ENCODE measurements around the gene PRPH.

PRPH gene

DNA sequence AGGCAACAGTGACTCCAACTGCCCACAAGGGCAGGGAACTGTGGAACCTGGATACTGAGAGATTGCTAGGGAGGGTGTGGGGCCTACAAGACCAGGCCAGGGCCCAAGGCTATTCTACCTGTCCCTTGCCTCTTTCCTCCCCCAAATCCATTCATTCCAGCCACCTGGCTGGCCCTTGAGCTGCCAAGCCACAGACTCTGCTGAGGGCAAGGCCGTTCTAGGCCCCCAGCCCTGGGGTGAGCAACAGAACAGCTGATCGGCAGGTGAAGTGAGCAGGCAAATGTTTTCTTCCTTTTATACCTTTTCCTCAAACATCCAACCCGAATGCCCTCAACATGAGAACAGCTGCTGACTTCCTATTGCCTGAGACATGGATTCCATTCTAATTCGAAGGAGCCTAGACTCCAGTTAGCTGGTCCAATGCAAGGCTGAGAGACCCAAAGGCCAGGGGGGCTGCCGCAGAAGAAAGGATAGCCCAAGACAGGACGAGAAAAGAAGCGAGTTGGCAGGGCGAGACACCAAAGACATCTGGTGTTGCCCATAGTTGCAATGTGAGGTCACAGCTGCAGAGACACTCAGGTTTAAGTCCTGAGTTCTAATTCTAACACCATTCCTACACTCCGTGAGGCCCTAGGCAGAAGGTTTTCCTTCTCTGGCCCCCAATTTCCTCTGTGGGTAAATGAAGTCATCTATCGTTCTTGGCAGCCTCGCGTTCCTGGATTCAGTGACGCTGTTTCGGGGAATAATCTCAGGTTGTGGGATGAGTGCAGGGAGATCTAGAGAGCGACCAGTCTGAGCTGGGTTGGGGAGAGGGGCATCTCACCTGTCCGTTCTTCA lies 40.4 kb downstream of the PRPH start:
- in situ Hi-C loops (cut with MboI; ENCODE audit: low pct_unique_long_range_greater_than_20kb, low sequenced_read_pairs, unreplicated experiment) = no loop called here
- TF ChIP-seq, protein P1, sequence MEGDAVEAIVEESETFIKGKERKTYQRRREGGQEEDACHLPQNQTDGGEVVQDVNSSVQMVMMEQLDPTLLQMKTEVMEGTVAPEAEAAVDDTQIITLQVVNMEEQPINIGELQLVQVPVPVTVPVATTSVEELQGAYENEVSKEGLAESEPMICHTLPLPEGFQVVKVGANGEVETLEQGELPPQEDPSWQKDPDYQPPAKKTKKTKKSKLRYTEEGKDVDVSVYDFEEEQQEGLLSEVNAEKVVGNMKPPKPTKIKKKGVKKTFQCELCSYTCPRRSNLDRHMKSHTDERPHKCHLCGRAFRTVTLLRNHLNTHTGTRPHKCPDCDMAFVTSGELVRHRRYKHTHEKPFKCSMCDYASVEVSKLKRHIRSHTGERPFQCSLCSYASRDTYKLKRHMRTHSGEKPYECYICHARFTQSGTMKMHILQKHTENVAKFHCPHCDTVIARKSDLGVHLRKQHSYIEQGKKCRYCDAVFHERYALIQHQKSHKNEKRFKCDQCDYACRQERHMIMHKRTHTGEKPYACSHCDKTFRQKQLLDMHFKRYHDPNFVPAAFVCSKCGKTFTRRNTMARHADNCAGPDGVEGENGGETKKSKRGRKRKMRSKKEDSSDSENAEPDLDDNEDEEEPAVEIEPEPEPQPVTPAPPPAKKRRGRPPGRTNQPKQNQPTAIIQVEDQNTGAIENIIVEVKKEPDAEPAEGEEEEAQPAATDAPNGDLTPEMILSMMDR (IDR thresholded peaks at IDR 0.05; ENCODE audit: extremely low read depth, insufficient read depth, missing control alignments) = no peak
- no peak for DNase-seq (ENCODE audit: low spot score)

DNA sequence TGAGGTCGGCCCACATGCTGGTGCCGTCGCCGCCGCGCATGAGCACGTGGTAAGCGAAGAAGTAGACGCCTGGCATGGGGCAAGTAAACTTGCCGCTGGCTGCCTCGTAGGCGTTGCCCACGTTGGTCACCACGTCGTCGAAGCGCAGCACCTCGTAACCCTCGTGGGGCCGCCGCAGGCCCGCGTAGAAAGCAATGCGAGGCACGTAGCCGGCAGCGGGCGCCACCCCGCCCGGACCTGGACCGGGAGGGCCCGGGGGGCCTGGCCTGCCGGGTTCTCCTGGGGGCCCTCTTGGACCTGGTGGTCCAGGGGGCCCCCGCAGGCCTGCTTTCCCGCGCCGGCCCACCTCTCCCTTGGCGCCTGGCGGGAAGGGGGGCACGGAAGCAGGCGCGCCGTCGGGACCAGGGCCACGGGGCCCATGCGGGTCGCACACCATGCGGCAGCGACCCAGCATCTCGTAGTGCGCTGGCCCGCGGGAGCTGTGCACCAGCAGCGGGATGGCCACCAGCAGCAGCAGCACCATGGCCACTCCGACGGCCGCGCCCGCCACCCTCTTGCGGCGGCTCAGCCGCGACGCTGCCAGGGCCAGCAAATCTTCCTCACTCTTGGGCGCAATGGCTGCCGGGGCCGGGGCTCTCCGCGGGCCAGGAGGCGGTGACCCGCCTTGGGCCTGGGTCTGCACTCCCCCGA lies 41.2 kb downstream of the PRPH start:
- TF ChIP-seq, protein P1 (IDR thresholded peaks at IDR 0.05; ENCODE audit: extremely low read depth, insufficient read depth, missing control alignments) = no peak
- no peak for DNase-seq (ENCODE audit: low spot score)
- in situ Hi-C loops (cut with MboI; ENCODE audit: low pct_unique_long_range_greater_than_20kb, low sequenced_read_pairs, unreplicated experiment) = no loop called here

DNA sequence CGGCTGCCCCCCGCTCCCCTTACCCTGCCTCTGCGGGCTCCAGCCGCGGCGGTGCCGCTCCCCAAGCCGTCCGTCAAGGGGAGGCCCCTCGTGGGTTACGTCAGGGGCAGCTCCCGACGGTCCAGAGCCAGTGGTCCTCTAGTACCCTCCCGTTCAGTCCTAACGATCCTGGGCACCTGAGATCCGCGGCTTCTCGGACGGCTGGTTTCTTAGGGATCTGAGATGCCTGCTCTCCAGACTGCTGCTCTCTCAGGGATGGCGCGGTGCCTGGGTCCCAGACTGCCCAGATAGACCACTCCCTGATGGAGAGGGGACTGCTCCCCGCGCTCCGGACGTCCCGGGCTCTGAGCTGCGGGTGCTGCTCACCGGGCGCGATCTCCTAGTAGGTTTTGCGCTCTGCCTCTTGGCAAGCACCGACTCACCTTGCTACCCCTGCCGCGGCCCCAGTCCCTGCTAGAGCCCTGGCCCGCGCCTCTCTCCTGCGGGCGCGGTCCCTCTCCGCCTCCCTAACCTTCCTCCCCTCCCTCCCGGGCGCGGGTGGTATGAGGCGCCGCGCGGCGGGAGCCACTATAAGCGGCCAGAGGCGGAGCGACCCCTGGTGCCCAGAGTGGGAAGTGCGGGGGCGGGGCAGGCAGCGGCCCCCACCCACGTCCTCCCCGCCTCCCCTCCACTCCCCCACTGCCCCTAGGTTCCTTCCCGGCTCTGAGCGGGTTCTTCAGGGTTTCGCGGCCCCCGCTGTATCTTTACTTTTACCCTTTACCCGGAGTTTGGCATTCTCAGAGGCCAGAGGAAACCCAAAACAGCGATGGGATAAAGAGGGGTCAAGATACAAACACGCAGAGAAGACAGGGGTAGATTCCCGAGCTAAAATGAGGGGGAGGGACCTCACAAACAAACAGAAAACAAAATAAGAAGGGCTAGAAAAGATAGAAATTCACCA lies 42.0 kb downstream of the PRPH start, which contains the start of gene C1QL4:
Gene C1QL4, minus strand, starts transcription at position 544 of the 940 bp plus-strand sequence. CDS start 711 bp downstream, outside the sequence.
- in situ Hi-C loops (cut with MboI; ENCODE audit: low pct_unique_long_range_greater_than_20kb, low sequenced_read_pairs, unreplicated experiment) = no loop called here
- TF ChIP-seq, protein P1 (IDR thresholded peaks at IDR 0.05; ENCODE audit: extremely low read depth, insufficient read depth, missing control alignments) = peak; percentile 89
- DNase-seq (ENCODE audit: low spot score) = peak; percentile 94

DNA sequence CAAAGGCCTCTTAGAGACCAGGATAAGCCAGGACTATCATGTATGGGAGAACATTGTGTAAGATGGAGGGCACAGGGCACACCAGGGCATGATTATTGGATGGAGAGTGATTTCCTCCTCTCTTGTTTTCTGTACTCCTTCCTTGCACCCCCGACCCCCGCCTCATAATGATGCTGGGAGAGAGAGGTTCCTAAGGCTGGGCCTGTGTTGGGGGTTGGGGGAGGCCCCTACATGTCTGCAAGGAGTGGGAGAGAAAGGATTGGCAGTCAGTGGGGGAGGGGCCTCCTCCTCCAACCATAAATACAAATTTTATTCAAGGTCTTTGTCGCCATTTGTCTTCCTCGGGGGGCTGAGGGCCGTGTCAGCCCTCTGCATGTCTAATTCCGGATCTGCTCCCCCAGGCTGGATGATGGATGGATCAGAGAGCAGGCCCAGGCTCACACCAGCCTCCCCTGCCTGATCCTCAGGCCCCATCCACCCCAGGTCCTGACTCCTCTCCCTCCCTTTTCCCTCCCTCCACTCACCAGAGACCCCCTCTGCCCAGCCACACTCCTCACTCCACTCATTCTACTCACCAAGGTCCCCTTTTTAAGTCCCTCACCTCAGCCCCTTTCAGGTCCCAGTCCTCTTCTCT lies 44.0 kb downstream of the PRPH start:
- no peak for DNase-seq (ENCODE audit: low spot score)
- in situ Hi-C loops (cut with MboI; ENCODE audit: low pct_unique_long_range_greater_than_20kb, low sequenced_read_pairs, unreplicated experiment) = no loop called here

DNA sequence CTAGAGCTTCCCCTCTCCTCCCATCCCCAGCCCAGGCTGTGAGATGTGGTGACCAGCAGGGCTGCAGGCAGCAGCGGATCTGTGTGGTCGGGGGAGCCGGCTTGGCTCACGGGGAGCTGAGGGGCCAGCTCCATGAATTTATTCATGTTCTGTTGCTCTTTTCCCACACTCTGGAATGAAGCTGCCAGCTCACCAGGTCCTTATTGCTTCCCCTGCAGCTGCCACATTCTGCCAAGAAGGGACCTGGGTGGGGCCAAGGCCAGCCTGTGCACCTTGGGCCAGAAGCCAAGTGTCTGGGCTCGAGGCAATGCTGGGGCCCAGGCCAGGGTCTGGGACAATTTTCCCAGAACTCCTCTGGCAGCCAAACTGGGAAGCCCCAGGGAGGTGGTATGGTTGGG lies 44.5 kb downstream of the PRPH start:
- DNase-seq (ENCODE audit: low spot score) = no peak
- in situ Hi-C loops (cut with MboI; ENCODE audit: low pct_unique_long_range_greater_than_20kb, low sequenced_read_pairs, unreplicated experiment) = no loop called here
- TF ChIP-seq, protein P1 (IDR thresholded peaks at IDR 0.05; ENCODE audit: extremely low read depth, insufficient read depth, missing control alignments) = no peak

More for the DNA sequence above, 44.0 kb downstream of the PRPH start:
- TF ChIP-seq, protein P1 (IDR thresholded peaks at IDR 0.05; ENCODE audit: extremely low read depth, insufficient read depth, missing control alignments) = no peak
